RWPE2 (cell line): ENCODE measurements around the gene MYO10.

Experiments
- ATAC-seq: fragments of 200-7000 bp; cut with Tn5 transposase; 3 replicates; pipeline ENCODE4 v1.9.1; 2021; ENCODE audit warnings: low read depth
- DNase-seq: peaks from one replicate; pipeline ENCODE4 v3.0.0-alpha.2; 2020; ENCODE audit warnings: low spot score
- H3K27ac ChIP-seq: fragments of 450-650 bp; 2 replicates; pipeline ENCODE4 v1.5.1; 2017; ENCODE audit warnings: mild to moderate bottlenecking; ENCODE audit not compliant: poor library complexity, severe bottlenecking
- H3K27me3 ChIP-seq: fragments of 250-450 bp; sonication (Bioruptor Pico); 2 replicates; pipeline ENCODE4 v1.5.1; 2021; ENCODE audit warnings: mild to moderate bottlenecking, moderate library complexity; ENCODE audit not compliant: insufficient read depth, poor library complexity, severe bottlenecking
- H3K36me3 ChIP-seq: fragments of 250-450 bp; sonication (Bioruptor Pico); 2 replicates; pipeline ENCODE4 v1.5.1; 2020; ENCODE audit warnings: low read depth, mild to moderate bottlenecking, moderate library complexity
- H3K4me1 ChIP-seq: fragments of 250-450 bp; sonication (Bioruptor Pico); 2 replicates; pipeline ENCODE4 v1.5.1; 2021; ENCODE audit warnings: mild to moderate bottlenecking, moderate library complexity; ENCODE audit not compliant: insufficient read depth, poor library complexity, severe bottlenecking
- H3K4me3 ChIP-seq: fragments of 250-450 bp; sonication (Bioruptor Pico); 2 replicates; pipeline ENCODE4 v1.5.1; 2021; ENCODE audit warnings: mild to moderate bottlenecking, moderate library complexity; ENCODE audit not compliant: severe bottlenecking
- H3K9me3 ChIP-seq: fragments of 250-450 bp; sonication (Bioruptor Pico); 2 replicates; pipeline ENCODE4 v1.5.1; 2021; ENCODE audit warnings: mild to moderate bottlenecking, moderate library complexity; ENCODE audit not compliant: severe bottlenecking
- TF ChIP-seq, protein P1 (sequence below): fragments of 450-650 bp; IDR thresholded peaks from one replicate; pipeline ENCODE4 v1.5.1; 2017; ENCODE audit warnings: mild to moderate bottlenecking, moderate library complexity; ENCODE audit not compliant: poor library complexity, severe bottlenecking

Gene MYO10

GRCh38 chr5:16733331-16734006 lies 202.6 kb downstream of the MYO10 start:
- H3K36me3 ChIP-seq, result peaks cover 40% of the 10 kb centered on the region
- H3K27ac ChIP-seq, result no peak overlapping the region
- no peaks in the 10 kb centered on the region for H3K9me3 ChIP-seq
- ATAC-seq (no peak), DNase-seq (no peak)
- peaks cover 18% of the 10 kb centered on the region for H3K4me1 ChIP-seq
- no peaks in the 10 kb centered on the region for H3K27me3 ChIP-seq
- TF ChIP-seq, protein P1, sequence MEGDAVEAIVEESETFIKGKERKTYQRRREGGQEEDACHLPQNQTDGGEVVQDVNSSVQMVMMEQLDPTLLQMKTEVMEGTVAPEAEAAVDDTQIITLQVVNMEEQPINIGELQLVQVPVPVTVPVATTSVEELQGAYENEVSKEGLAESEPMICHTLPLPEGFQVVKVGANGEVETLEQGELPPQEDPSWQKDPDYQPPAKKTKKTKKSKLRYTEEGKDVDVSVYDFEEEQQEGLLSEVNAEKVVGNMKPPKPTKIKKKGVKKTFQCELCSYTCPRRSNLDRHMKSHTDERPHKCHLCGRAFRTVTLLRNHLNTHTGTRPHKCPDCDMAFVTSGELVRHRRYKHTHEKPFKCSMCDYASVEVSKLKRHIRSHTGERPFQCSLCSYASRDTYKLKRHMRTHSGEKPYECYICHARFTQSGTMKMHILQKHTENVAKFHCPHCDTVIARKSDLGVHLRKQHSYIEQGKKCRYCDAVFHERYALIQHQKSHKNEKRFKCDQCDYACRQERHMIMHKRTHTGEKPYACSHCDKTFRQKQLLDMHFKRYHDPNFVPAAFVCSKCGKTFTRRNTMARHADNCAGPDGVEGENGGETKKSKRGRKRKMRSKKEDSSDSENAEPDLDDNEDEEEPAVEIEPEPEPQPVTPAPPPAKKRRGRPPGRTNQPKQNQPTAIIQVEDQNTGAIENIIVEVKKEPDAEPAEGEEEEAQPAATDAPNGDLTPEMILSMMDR, result no peak
- H3K4me3 ChIP-seq, result no peak overlapping the region

DNA sequence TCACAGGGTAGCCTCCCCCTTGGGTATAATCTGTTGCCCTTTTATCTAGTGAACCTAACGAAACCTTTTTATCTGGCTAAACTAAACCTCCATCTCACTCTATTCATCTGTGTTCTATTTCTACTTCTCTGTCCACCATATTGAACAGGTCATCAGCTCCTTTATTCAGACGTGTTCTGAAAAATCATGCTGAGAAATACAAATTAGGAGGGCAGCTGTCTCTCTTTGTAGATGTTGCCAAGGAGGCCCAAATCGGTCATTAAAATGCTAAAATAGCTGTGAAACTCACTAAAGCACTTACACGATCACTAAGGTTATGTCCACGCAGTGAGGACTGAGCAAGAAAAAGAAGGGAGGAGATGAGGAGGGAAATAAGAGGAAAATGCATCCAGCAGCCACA lies 203.7 kb downstream of the MYO10 start:
- Histone ChIP-seq H3K4me1 (peaks cover 17% of the 10 kb centered on the region), H3K9me3 (no peaks in the 10 kb centered on the region), H3K36me3 (peaks cover 40% of the 10 kb centered on the region), H3K4me3 (no peak overlapping the region), H3K27ac (no peak overlapping the region), H3K27me3 (no peaks in the 10 kb centered on the region)
- no peak for ATAC-seq
- no peak for DNase-seq
- TF ChIP-seq, protein P1, result no peak

- no peak; the same call in 2 of the 3 replicates for ATAC-seq
Observed at GRCh38 chr5:16727755-16728325, 208.2 kb downstream of the MYO10 start.

DNA sequence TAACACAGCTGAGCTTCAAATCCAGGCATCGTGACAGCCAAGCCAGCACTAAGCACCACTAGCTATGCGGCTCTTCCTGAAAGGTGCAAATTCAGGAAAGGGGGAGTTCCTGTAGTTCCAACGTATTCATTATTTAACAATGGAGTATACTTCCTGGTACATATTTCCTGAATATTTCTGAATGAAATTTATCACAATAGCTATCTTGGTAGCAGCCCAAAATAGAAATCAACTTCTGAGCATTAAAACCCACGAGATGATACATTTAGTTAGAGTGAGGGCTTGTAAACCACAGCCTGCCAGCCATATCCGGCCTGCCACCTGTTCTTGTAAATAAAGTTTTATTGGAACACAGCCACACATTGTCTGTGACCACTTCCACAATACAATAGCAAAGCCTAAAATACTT lies 209.5 kb downstream of the MYO10 start:
- no peaks in the 10 kb centered on the region for H3K4me1 ChIP-seq
- no peak overlapping the region for H3K27ac ChIP-seq
- H3K4me3 ChIP-seq, result no peak overlapping the region
- H3K36me3 ChIP-seq, result peaks cover 32% of the 10 kb centered on the region
- H3K9me3 ChIP-seq, result no peaks in the 10 kb centered on the region
- no peaks in the 10 kb centered on the region for H3K27me3 ChIP-seq
- ATAC-seq (no peak; the same call in 2 of the 3 replicates), DNase-seq (no peak)
- TF ChIP-seq, protein P1, result no peak

More at GRCh38 chr5:16727755-16728325, 208.2 kb downstream of the MYO10 start:
- TF ChIP-seq, protein P1, result no peak
- Histone ChIP-seq H3K27ac (no peak overlapping the region), H3K4me3 (no peak overlapping the region), H3K36me3 (peaks cover 35% of the 10 kb centered on the region), H3K27me3 (no peaks in the 10 kb centered on the region), H3K4me1 (no peaks in the 10 kb centered on the region), H3K9me3 (no peaks in the 10 kb centered on the region)
- no peak for DNase-seq

DNA sequence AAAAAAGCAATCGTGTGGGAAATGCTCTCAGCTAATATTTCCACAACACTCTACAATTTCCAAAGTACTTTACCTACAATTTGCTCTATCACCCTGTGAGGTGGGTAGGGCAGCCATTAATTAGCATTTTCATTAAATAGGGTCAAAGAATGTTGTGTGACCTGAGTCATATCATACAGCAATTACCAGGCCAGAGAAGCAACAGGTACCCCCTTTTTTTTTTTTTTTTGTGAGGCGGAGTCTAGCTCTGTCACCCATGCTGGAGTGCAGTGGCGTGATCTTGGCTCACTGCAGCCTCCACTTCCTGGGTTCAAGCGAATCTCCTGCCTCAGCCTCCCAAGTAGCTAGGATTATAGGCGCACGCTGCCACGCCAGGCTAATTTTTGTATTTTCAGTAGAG lies 210.5 kb downstream of the MYO10 start:
- Histone ChIP-seq H3K4me1 (no peaks in the 10 kb centered on the region), H3K4me3 (no peak overlapping the region), H3K27ac (no peak overlapping the region), H3K36me3 (peaks cover 29% of the 10 kb centered on the region), H3K27me3 (no peaks in the 10 kb centered on the region), H3K9me3 (no peaks in the 10 kb centered on the region)
- TF ChIP-seq, protein P1, result no peak
- no peak for ATAC-seq
- DNase-seq, result no peak
